ENCODE data around the gene OLFML2B. TPM values are rescaled to one million over a fixed set of nuclear protein-coding genes. Genes with fewer than 3 reads are reported as not detected.

The OLFML2B gene
- total RNA-seq, 2 donors from 2014 or later = 1.6 to 4.9 TPM

- H3K4me3 ChIP-seq = no peak overlapping the region
- 34 to 41% methylated on average over 20 of the region's 20 CpGs for WGBS, 2 donors
- no peak for TF ChIP-seq POLR2A (IDR thresholded peaks at IDR 0.05)
- TF ChIP-seq CTCF (IDR thresholded peaks at IDR 0.05) = no peak
- ATAC-seq = no peak
- H3K27ac ChIP-seq = no peak overlapping the region
- H3K9me3 ChIP-seq = no peaks in the 10 kb centered on the region
- DNase-seq = no peak
- H3K36me3 ChIP-seq (replicated peaks in 1 of 2; ENCODE audit: insufficient read depth in 1 of 2, low read depth in 2 of 2) = no peaks in the 10 kb centered on the region
- peaks cover 26% of the 10 kb centered on the region for H3K4me1 ChIP-seq
- H3K27me3 ChIP-seq = no peaks in the 10 kb centered on the region
- intact Hi-C loops (cut with DNase I) = no loop called here
These were observed 505 bp downstream of the OLFML2B start for GRCh38 chr1:162023181-162023546.

GRCh38 chr1:162022626-162023025, 1.0 kb downstream of the OLFML2B start:
- ATAC-seq (no peak), DNase-seq (no peak)
- Histone ChIP-seq H3K27me3 (no peaks in the 10 kb centered on the region), H3K4me1 (peaks cover 26% of the 10 kb centered on the region), H3K27ac (no peak overlapping the region), H3K4me3 (no peak overlapping the region), H3K9me3 (no peaks in the 10 kb centered on the region), H3K36me3 (replicated peaks in 1 of 2; ENCODE audit: insufficient read depth in 1 of 2, low read depth in 2 of 2) (no peaks in the 10 kb centered on the region)
- intact Hi-C loops (cut with DNase I) = no loop called here
- WGBS, 2 donors = 86 to 92% methylated on average over 9 of the region's 9 CpGs
- no peak for TF ChIP-seq POLR2A (IDR thresholded peaks at IDR 0.05)
- no peak for TF ChIP-seq CTCF (IDR thresholded peaks at IDR 0.05)

DNA sequence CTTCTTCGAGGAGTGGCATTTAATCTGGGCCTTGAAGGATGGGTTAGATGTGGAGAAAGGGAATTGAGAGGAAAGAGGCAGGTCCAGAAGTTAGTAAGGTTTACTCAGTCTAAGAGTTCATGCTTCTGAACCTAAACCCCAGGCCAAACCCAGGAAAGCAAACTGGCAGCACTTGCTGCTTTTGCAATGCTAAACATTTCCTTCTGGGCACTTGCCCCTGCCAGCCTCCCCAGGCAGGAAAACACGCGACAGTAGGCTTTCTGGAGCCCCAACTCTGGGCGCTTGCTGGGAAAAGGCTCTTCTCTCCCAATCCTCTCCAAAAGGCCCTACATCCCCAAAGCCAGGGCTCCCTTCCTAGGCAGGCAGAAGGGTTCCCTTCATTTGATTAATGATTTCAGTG, 2.5 kb downstream of the OLFML2B start:
- H3K27ac ChIP-seq = no peak overlapping the region
- H3K36me3 ChIP-seq (replicated peaks in 1 of 2; ENCODE audit: insufficient read depth in 1 of 2, low read depth in 2 of 2) = no peaks in the 10 kb centered on the region
- intact Hi-C loops (cut with DNase I) = no loop called here
- no peak overlapping the region for H3K4me3 ChIP-seq
- no peak for TF ChIP-seq POLR2A (IDR thresholded peaks at IDR 0.05)
- no peak for TF ChIP-seq CTCF (IDR thresholded peaks at IDR 0.05)
- 86 to 92% methylated on average over 4 of the region's 4 CpGs for WGBS, 2 donors
- H3K27me3 ChIP-seq = no peaks in the 10 kb centered on the region
- DNase-seq = no peak
- ATAC-seq = no peak
- peaks cover 26% of the 10 kb centered on the region for H3K4me1 ChIP-seq
- H3K9me3 ChIP-seq = no peaks in the 10 kb centered on the region

DNA sequence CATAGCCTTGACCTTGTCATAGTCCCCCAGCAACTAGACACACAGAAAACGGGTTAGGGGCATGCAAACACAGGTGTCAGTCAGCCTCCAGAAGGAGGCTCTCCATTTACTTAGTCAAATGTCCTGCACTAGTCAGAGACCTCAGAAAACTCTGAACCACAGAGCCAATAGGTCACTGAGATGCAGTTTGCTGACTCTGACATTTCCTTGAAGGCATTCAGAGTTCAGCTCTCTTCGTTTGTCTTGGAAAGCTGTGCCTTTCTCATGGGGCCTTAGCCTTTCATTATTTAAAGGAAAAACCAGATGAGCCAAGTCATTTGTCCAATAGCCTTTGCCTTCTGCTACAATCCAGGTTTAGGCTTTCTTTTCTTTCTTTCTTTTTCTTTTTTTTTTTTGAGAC, 3.5 kb downstream of the OLFML2B start:
- no peaks in the 10 kb centered on the region for H3K27me3 ChIP-seq
- H3K27ac ChIP-seq = no peak overlapping the region
- ATAC-seq = no peak
- H3K4me1 ChIP-seq = peaks cover 32% of the 10 kb centered on the region
- H3K36me3 ChIP-seq (replicated peaks in 1 of 2; ENCODE audit: insufficient read depth in 1 of 2, low read depth in 2 of 2) = no peaks in the 10 kb centered on the region
- no peaks in the 10 kb centered on the region for H3K9me3 ChIP-seq
- no peak for DNase-seq
- intact Hi-C loops (cut with DNase I) = no loop called here
- TF ChIP-seq POLR2A (IDR thresholded peaks at IDR 0.05) (no peak), CTCF (IDR thresholded peaks at IDR 0.05) (no peak)
- no peak overlapping the region for H3K4me3 ChIP-seq
- 28 to 34% methylated on average over 2 of the region's 2 CpGs for WGBS, 2 donors

DNA sequence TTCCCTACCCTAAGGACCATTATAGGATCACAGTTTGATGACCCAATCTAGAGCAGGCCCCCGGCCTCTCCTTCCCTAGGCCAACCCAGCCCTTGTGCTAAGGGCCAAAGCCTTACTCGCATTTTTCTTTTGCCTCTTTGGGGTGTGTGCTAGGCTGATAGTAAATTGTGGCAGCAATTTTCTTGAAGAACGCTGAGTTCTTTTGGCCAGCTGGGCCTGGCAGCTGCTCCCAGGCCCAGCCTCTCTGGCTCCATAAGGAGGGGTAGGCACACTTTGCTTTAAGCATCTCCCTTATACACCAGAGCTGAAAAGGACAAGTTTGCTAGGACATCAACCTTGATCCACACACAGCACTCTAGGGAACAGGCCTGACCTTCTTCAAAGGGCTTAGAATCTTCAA, 4.2 kb downstream of the OLFML2B start:
- Histone ChIP-seq H3K27me3 (no peaks in the 10 kb centered on the region), H3K36me3 (replicated peaks in 1 of 2; ENCODE audit: insufficient read depth in 1 of 2, low read depth in 2 of 2) (no peaks in the 10 kb centered on the region), H3K4me3 (no peak overlapping the region), H3K27ac (no peak overlapping the region), H3K9me3 (no peaks in the 10 kb centered on the region), H3K4me1 (peaks cover 30% of the 10 kb centered on the region)
- ATAC-seq (no peak), DNase-seq (no peak)
- intact Hi-C loops (cut with DNase I) = no loop called here
- 67 to 80% methylated on average over 3 of the region's 3 CpGs for WGBS, 2 donors
- no peak for TF ChIP-seq POLR2A (IDR thresholded peaks at IDR 0.05)
